Naive thymus-derived CD4-positive, alpha-beta T cell (primary cell): ENCODE data around the gene GMIP. TPM values are rescaled to one million over a fixed set of nuclear protein-coding genes. Genes with fewer than 3 reads are reported as not detected.
A peak's percentile ranks its signal among the peaks of the same experiment; 100 is the strongest.

ENCODE experiments used
- ATAC-seq: fragments of 150-1000 bp; cut with Tn5 transposase; 2 replicates; pipeline ENCODE4 v1.10.0; 2021; ENCODE audit warnings: mild to moderate bottlenecking, moderate library complexity
- CTCF ChIA-PET: fragments of 350-600 bp; sonication (Branson Sonifier 250); formaldehyde crosslinking; loops from one replicate; lab custom pipeline; 2021; ENCODE audit warnings: antibody characterized with exemption; lab: Charles Lee
- POLR2A ChIA-PET: fragments of 350-600 bp; sonication (Branson Sonifier 250); formaldehyde crosslinking; loops from one replicate; lab custom pipeline; 2021; ENCODE audit warnings: antibody characterized with exemption, inconsistent platforms; lab: Charles Lee
- DNase-seq, 9 donors: peaks; one replicate each; pipeline versions ENCODE4 v3.0.0 to v3.0.0-alpha.2; 2020 to 2022; ENCODE audit warnings: mixed read lengths in 1 of 9
- H3K27ac ChIP-seq: one replicate; pipeline ENCODE4 v1.7.0; 2013; ENCODE audit warnings: mild to moderate bottlenecking, low read depth, low read length, moderate library complexity
- H3K27me3 ChIP-seq, 2 donors: one replicate each; pipeline ENCODE4 v1.7.0; 2013; ENCODE audit warnings: low read length in 2 of 2, mild to moderate bottlenecking in 2 of 2, moderate library complexity in 2 of 2; ENCODE audit not compliant: control insufficient read depth in 2 of 2, insufficient read depth in 2 of 2
- H3K36me3 ChIP-seq, 3 experiments: 1 replicate in 2 of 3; 2 replicates in 1 of 3; pipeline ENCODE4 v1.7.0; 2013; ENCODE audit warnings: low read length in 3 of 3, mild to moderate bottlenecking in 3 of 3, moderate library complexity in 1 of 3; ENCODE audit not compliant: insufficient read depth in 3 of 3, control insufficient read depth in 2 of 3
- H3K4me1 ChIP-seq, 2 donors: one replicate each; pipeline ENCODE4 v1.7.0; 2013; ENCODE audit warnings: low read length in 2 of 2, mild to moderate bottlenecking in 2 of 2, moderate library complexity in 1 of 2; ENCODE audit not compliant: control insufficient read depth in 2 of 2, insufficient read depth in 2 of 2
- H3K4me3 ChIP-seq: 2 replicates; pipeline ENCODE4 v1.7.0; 2013; ENCODE audit warnings: mild to moderate bottlenecking, low read length
- H3K9me3 ChIP-seq, 3 experiments: 1 replicate in 2 of 3; 2 replicates in 1 of 3; pipeline ENCODE4 v1.7.0; 2013; ENCODE audit warnings: low read length in 3 of 3; ENCODE audit not compliant: control insufficient read depth in 2 of 3
- H3K27ac Mint-ChIP-seq, 9 donors: one replicate each; pipeline ENCODE4 v1.8.0; 2020 to 2022; ENCODE audit warnings: mixed read lengths in 9 of 9, mild to moderate bottlenecking in 8 of 9, moderate library complexity in 5 of 9, inconsistent platforms in 2 of 9
- H3K27me3 Mint-ChIP-seq, 5 donors: one replicate each; pipeline ENCODE4 v1.8.0; 2021 to 2022; ENCODE audit warnings: mixed read lengths in 5 of 5, mild to moderate bottlenecking in 1 of 5
- H3K36me3 Mint-ChIP-seq, 5 donors: one replicate each; pipeline ENCODE4 v1.8.0; 2020 to 2022; ENCODE audit warnings: mixed read lengths in 5 of 5, mild to moderate bottlenecking in 3 of 5, inconsistent platforms in 1 of 5
- H3K4me1 Mint-ChIP-seq, 7 donors: one replicate each; pipeline ENCODE4 v1.8.0; 2020 to 2022; ENCODE audit warnings: mixed read lengths in 7 of 7, mild to moderate bottlenecking in 3 of 7, inconsistent platforms in 1 of 7
- H3K4me3 Mint-ChIP-seq, 10 donors: one replicate each; pipeline ENCODE4 v1.8.0; 2020 to 2022; ENCODE audit warnings: mild to moderate bottlenecking in 10 of 10, mixed read lengths in 10 of 10, moderate library complexity in 6 of 10, inconsistent platforms in 2 of 10
- H3K9me3 Mint-ChIP-seq, 11 donors: one replicate each; pipeline ENCODE4 v1.8.0; 2020 to 2022; ENCODE audit warnings: mixed read lengths in 11 of 11, mild to moderate bottlenecking in 4 of 11, inconsistent platforms in 1 of 11, moderate library complexity in 1 of 11
- intact Hi-C, 2 donors: fragments of 100-400 bp; cut with micrococcal nuclease; formaldehyde crosslinking; loops; one replicate each; pipeline ENCODE4 v1.15.1; 2023
- polyA plus RNA-seq, 2 donors: library from polyadenylated mRNA; unstranded; fragments of 300-500 nt; fragmentation: Illumina TruSeq; gene quantifications; one replicate each; pipeline ENCODE4 v1.2.3, GENCODE V29; 2021
- total RNA-seq, 6 experiments: library from RNA in 5 of 6; stranded (reverse) in 5 of 6; gene quantifications; 1 replicate in 5 of 6; 2 replicates in 1 of 6; pipeline ENCODE4 v1.2.3 and lab custom pipeline; 2021 to 2026

GMIP gene
- total and polyA plus RNA-seq, 7 experiments from 2014 or later, result 32.9 to 141 (median 99.1) TPM

GRCh38 chr19:19579533-19580361, 63.7 kb downstream of the GMIP start:
- H3K36me3 Mint-ChIP-seq, result peaks cover 0 to 21% (median 0%) of the 10 kb centered on the region in 5 donors
- POLR2A ChIA-PET, result interaction anchor here (1.0 to 1.3 kb wide), 3 partner anchors 10 to 36 kb away, joined by 3 to 9 read pairs (median 3); no protein-coding TSS in a partner anchor
- no peaks in the 10 kb centered on the region for H3K9me3 ChIP-seq
- H3K27ac ChIP-seq, result no peak overlapping the region
- no peaks in the 10 kb centered on the region for H3K27me3 Mint-ChIP-seq
- CTCF ChIA-PET, result no interaction called here
- no peak overlapping the region for H3K4me3 Mint-ChIP-seq
- DNase-seq (no peak), ATAC-seq (no peak)
- peak overlapping the region in 3 of 9 donors; percentile 2 to 42 (median 21) for H3K27ac Mint-ChIP-seq
- intact Hi-C loops, result no loop called here
- no peaks in the 10 kb centered on the region for H3K36me3 ChIP-seq
- peaks cover 9 to 33% (median 24%) of the 10 kb centered on the region in 7 donors for H3K4me1 Mint-ChIP-seq
- H3K27me3 ChIP-seq, result no peaks in the 10 kb centered on the region
- H3K4me3 ChIP-seq, result no peak overlapping the region
- H3K9me3 Mint-ChIP-seq, result peaks cover 0 to 1% (median 0%) of the 10 kb centered on the region in 11 donors
- no peaks in the 10 kb centered on the region for H3K4me1 ChIP-seq

Other genes starting within 250 kb of the GMIP start
- 100 to 1,000 TPM in 4 of 5 experiments, 10 to 100 TPM in 1; 97.9 to 123 (median 116) TPM for gene GATAD2A, start 238.0 kb downstream of the GMIP start, total RNA-seq
- 10 to 100 TPM; 11.3 to 25.7 TPM for gene GATAD2A, start 238.0 kb downstream of the GMIP start, polyA plus RNA-seq
- 10 to 100 TPM in 1 of 5 experiments, 1 to 10 TPM in 4; 3.3 to 11.3 (median 5.2) TPM for gene TSSK6, start 128.1 kb downstream of the GMIP start, total RNA-seq
- gene TSSK6, start 128.1 kb downstream of the GMIP start, polyA plus RNA-seq, result 1 to 10 TPM; 1.4 to 4.2 TPM
- 100 to 1,000 TPM; 172 to 362 (median 176) TPM for gene NDUFA13, start 127.4 kb downstream of the GMIP start, total RNA-seq
- gene NDUFA13, start 127.4 kb downstream of the GMIP start, polyA plus RNA-seq, result 100 to 1,000 TPM; 363 to 380 TPM
- 10 to 100 TPM in 3 of 5 experiments, 1 to 10 TPM in 2; 3.3 to 18.2 (median 12.7) TPM for gene YJEFN3, start 114.7 kb downstream of the GMIP start, total RNA-seq
- under 1 TPM in 1 of 2 donors, not detected in 1; 0.68 TPM for gene YJEFN3, start 114.7 kb downstream of the GMIP start, polyA plus RNA-seq
- gene CILP2, start 105.4 kb downstream of the GMIP start, total RNA-seq, result under 1 TPM in 4 of 5 experiments, not detected in 1; 0.32 to 0.53 (median 0.49) TPM
- gene CILP2, start 105.4 kb downstream of the GMIP start, polyA plus RNA-seq, result under 1 TPM; 0.27 to 0.69 TPM
- 10 to 100 TPM; 22.6 to 42.7 (median 42.0) TPM for gene PBX4, start 25.0 kb downstream of the GMIP start, total RNA-seq
- 1 to 10 TPM; 3.8 to 9.2 TPM for gene PBX4, start 25.0 kb downstream of the GMIP start, polyA plus RNA-seq
- gene LPAR2, start 15.4 kb downstream of the GMIP start, total RNA-seq, result 10 to 100 TPM; 64.4 to 91.7 (median 75.0) TPM
- gene LPAR2, start 15.4 kb downstream of the GMIP start, polyA plus RNA-seq, result 10 to 100 TPM; 16.5 to 43.2 TPM
- 100 to 1,000 TPM in 2 of 5 experiments, 10 to 100 TPM in 3; 86.5 to 138 (median 98.9) TPM for gene ATP13A1, start 20.0 kb upstream of the GMIP start, total RNA-seq
- gene ATP13A1, start 20.0 kb upstream of the GMIP start, polyA plus RNA-seq, result 10 to 100 TPM; 22.2 to 52.7 TPM
- 100 to 1,000 TPM in 2 of 5 experiments, 10 to 100 TPM in 3; 67.8 to 202 (median 74.9) TPM for gene ZNF101, start 25.2 kb upstream of the GMIP start, total RNA-seq
- 100 to 1,000 TPM; 113 to 143 TPM for gene ZNF101, start 25.2 kb upstream of the GMIP start, polyA plus RNA-seq
- 10 to 100 TPM in 4 of 5 experiments, 1 to 10 TPM in 1; 7.0 to 35.0 (median 30.3) TPM for gene ZNF14, start 89.5 kb upstream of the GMIP start, total RNA-seq
- 10 to 100 TPM; 15.6 to 17.6 TPM for gene ZNF14, start 89.5 kb upstream of the GMIP start, polyA plus RNA-seq
- 10 to 100 TPM; 20.4 to 93.9 (median 55.7) TPM for gene ZNF506, start 178.1 kb upstream of the GMIP start, total RNA-seq
- gene ZNF506, start 178.1 kb upstream of the GMIP start, polyA plus RNA-seq, result 10 to 100 TPM; 23.5 to 35.9 TPM
- gene ZNF253, start 222.2 kb upstream of the GMIP start, total RNA-seq, result 10 to 100 TPM in 4 of 5 experiments, 1 to 10 TPM in 1; 9.5 to 33.8 (median 14.8) TPM
- 10 to 100 TPM in 1 of 2 donors, 1 to 10 TPM in 1; 9.8 to 16.0 TPM for gene ZNF253, start 222.2 kb upstream of the GMIP start, polyA plus RNA-seq